ENCODE data around the gene DNALI1. TPM values are rescaled to one million over a fixed set of nuclear protein-coding genes. Genes with fewer than 3 reads are reported as not detected.
"Not testable (repeated sequence)": the region's sequence is repeated elsewhere in the genome, so short reads cannot be mapped to it uniquely, and the experiment has no call there.

Gene DNALI1
- total and polyA plus RNA-seq, 2 experiments from 2014 or later, result 0.32 to 2.1 TPM

DNA sequence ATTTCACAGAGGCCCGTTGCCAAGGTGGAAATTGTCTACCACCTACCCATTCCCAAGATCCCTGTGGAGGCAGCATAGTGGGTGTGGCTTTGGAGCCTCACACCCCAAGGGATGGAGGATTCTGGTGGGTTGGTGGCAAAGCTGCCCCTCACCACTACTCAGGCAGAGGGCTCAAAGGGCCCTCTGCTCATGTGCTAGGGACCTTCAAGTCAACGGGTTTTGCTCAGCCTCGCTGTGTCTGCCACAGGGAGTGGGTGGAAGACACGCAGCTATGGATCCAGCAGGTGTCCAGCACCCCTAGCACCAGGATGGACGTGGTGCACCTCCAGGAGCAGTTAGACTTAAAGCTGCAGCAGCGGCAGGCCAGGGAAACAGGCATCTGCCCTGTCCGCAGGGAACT is 2.3 kb downstream of the DNALI1 start:
- no peaks in the 10 kb centered on the region for H4K20me1 ChIP-seq (ENCODE audit: insufficient read depth)
- H3K9me2 ChIP-seq (ENCODE audit: insufficient read depth), result no peaks in the 10 kb centered on the region
- H3K4me3 ChIP-seq, result no peak overlapping the region
- H3K4me2 ChIP-seq (ENCODE audit: unreplicated experiment), result no peak overlapping the region
- no peak for TF ChIP-seq EZH2phosphoT487 (IDR thresholded peaks at IDR 0.05; ENCODE audit: insufficient read depth, low read depth)
- TF ChIP-seq EZH2 (IDR thresholded peaks at IDR 0.05; ENCODE audit: insufficient read depth, poor library complexity, severe bottlenecking), result no peak
- no peaks in the 10 kb centered on the region for H3K9me3 ChIP-seq (ENCODE audit: low read depth)
- H3K79me2 ChIP-seq (ENCODE audit: insufficient read depth), result peaks cover under 1% of the 10 kb centered on the region
- H3F3A ChIP-seq (ENCODE audit: insufficient read depth), result peaks cover 25% of the 10 kb centered on the region; the same call in 1 of the 2 replicates
- H2AFZ ChIP-seq, result no peak overlapping the region
- WGBS, 2 experiments (ENCODE audit: low coverage in 1 of 2, low lambda C conversion rate in 2 of 2, missing lambda C conversion rate in 2 of 2), result 82 to 88% methylated on average over 7 of the region's 7 CpGs
- in situ Hi-C loops (cut with MboI), result no loop called here
- peaks cover 8% of the 10 kb centered on the region for H3K4me1 ChIP-seq (ENCODE audit: insufficient read depth)
- no peaks in the 10 kb centered on the region for H3K27me3 ChIP-seq (replicated peaks; ENCODE audit: insufficient read depth)
- no peak for DNase-seq
- no peaks in the 10 kb centered on the region for H3K36me3 ChIP-seq (ENCODE audit: low read depth)
- H3K27ac ChIP-seq, result no peak overlapping the region
- H3K9ac ChIP-seq, result no peak overlapping the region

DNA sequence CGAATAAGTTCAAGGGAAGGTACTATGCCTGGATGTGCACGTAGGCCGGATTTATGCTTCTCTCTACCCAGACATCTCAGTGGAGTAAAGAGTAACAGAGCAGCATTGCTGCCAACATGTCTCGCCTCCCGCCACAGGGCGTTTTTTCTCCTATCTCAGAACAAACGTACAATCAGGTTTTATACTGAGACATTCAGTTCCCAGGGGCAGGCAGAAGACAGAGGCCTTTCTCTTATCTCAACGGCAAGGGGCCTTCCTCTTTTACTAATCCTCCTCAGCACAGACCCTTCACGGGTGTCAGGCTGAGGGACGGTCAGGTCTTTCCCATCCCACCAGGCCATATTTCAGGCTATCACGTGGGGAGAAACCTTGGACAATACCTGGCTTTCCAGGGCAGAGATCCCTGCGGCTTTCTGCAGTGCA is 3.2 kb downstream of the DNALI1 start:
- Histone ChIP-seq H3F3A (ENCODE audit: insufficient read depth) (peaks cover 29% of the 10 kb centered on the region), H2AFZ (peak overlapping the region; percentile 45; the same call in 1 of the 2 replicates), H3K4me1 (ENCODE audit: insufficient read depth) (peaks cover 17% of the 10 kb centered on the region)
- H3K27me3 ChIP-seq (replicated peaks; ENCODE audit: insufficient read depth); in situ Hi-C loops (cut with MboI); H3K79me2 ChIP-seq (ENCODE audit: insufficient read depth); H4K20me1 ChIP-seq (ENCODE audit: insufficient read depth); H3K9me3 ChIP-seq (ENCODE audit: low read depth); H3K27ac ChIP-seq; H3K36me3 ChIP-seq (ENCODE audit: low read depth); H3K4me3 ChIP-seq; H3K9me2 ChIP-seq (ENCODE audit: insufficient read depth); DNase-seq; H3K9ac ChIP-seq; H3K4me2 ChIP-seq (ENCODE audit: unreplicated experiment): not testable (repeated sequence)
- 44 to 47% methylated on average over 12 of the region's 12 CpGs for whole genome bisulfite sequencing, 2 experiments (ENCODE audit: low coverage in 1 of 2, low lambda C conversion rate in 2 of 2, missing lambda C conversion rate in 2 of 2)

DNA sequence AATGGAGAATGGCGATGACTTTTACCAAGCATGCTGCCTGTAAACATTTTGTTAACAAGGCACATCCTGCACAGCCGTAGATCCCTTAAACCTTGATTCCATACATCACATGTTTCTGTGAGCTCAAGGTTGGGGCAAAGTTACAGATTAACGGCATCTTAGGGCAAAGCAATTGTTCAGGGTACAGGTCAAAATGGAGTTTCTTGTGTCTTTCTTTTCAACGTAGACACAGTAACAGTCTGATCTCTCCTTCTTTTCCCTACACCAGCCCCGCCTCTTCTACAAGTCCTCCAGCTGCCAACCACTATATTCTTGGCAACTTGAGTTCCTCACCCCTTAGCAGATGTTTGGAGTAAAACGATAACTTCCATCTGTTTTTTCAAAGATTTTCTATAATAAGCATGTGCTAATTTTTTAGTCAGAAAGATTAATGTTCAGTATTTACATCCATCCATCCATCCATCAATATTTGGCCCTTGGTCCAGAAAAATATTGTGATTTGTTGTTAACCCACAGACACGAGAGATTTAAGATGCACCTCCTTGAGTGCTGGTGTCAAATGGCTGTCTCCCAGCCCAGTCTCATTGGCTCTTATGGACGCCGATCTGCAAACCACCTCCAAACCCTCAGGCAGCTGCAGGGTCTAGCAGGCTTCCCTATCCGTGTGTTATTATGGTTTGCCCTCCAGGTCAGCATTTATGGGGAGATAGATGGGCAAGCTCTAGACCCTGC is 3.8 kb downstream of the DNALI1 start:
- no peak overlapping the region for H3K4me3 ChIP-seq
- no peak for DNase-seq
- no peak overlapping the region for H3K27ac ChIP-seq
- in situ Hi-C loops (cut with MboI), result no loop called here
- H3K79me2 ChIP-seq (ENCODE audit: insufficient read depth), result no peaks in the 10 kb centered on the region
- H3K9ac ChIP-seq, result no peak overlapping the region
- peaks cover 35% of the 10 kb centered on the region for H3F3A ChIP-seq (ENCODE audit: insufficient read depth)
- peak overlapping the region; percentile 45; the same call in 1 of the 2 replicates for H2AFZ ChIP-seq
- H4K20me1 ChIP-seq (ENCODE audit: insufficient read depth), result no peaks in the 10 kb centered on the region
- H3K4me2 ChIP-seq (ENCODE audit: unreplicated experiment), result no peak overlapping the region
- WGBS, 2 experiments (ENCODE audit: low coverage in 1 of 2, low lambda C conversion rate in 2 of 2, missing lambda C conversion rate in 2 of 2), result 16 to 17% methylated on average over 10 of the region's 10 CpGs
- no peaks in the 10 kb centered on the region for H3K9me2 ChIP-seq (ENCODE audit: insufficient read depth)
- no peaks in the 10 kb centered on the region for H3K9me3 ChIP-seq (ENCODE audit: low read depth)
- TF ChIP-seq EZH2phosphoT487 (IDR thresholded peaks at IDR 0.05; ENCODE audit: insufficient read depth, low read depth) (no peak), EZH2 (IDR thresholded peaks at IDR 0.05; ENCODE audit: insufficient read depth, poor library complexity, severe bottlenecking) (no peak)
- H3K27me3 ChIP-seq (replicated peaks; ENCODE audit: insufficient read depth), result no peaks in the 10 kb centered on the region
- peaks cover 20% of the 10 kb centered on the region for H3K4me1 ChIP-seq (ENCODE audit: insufficient read depth)
- H3K36me3 ChIP-seq (ENCODE audit: low read depth), result peaks cover 6% of the 10 kb centered on the region; the same call in 1 of the 2 replicates

DNA sequence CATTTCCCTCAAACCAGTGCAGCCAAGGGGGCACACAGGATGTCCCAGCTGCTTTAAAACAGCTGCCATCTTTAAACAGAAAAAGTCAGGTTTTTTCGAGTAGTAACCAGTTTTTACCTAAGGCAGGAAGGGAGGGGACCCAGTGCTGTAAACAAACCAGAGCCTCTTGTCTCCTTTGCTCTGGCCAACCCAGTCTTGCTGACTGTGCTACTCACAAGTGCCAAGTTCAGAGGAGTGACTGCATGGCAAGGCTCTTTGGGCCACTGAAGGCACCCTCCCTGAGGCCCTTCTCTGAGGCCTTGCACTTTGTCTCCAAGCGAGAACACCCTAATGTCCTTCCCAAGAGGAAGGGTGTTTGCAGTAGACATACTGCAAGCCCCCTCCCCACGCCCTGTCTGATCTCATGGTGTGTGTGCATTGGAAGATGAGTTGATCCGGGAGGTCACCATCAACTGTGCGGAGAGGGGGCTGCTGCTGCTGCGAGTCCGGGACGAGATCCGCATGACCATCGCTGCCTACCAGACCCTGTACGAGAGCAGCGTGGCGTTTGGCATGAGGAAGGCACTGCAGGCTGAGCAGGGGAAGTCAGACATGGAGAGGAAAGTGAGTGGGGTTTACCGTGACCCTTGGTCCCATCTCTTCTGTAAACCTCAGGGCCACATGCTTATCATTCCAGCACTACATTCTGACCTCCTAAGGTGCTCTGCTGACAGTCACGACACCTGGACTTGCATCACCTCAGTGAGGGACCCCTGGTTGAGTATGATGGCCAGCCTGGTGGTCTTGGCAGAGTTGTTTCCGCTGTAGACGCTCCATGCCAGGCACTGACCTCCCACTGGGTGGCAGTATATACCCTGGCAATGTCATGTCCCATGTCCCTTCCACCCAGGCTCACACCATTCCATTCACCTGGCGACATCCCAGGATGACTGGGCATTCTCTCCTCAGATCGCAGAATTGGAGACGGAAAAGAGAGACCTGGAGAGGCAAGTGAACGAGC is 4.7 kb downstream of the DNALI1 start:
- H3K79me2 ChIP-seq (ENCODE audit: insufficient read depth), result no peaks in the 10 kb centered on the region
- 80 to 82% methylated on average over 21 of the region's 21 CpGs for WGBS, 2 experiments (ENCODE audit: low coverage in 1 of 2, low lambda C conversion rate in 2 of 2, missing lambda C conversion rate in 2 of 2)
- H3K9ac ChIP-seq, result no peak overlapping the region
- peaks cover 14% of the 10 kb centered on the region for H3K36me3 ChIP-seq (ENCODE audit: low read depth)
- peaks cover 44% of the 10 kb centered on the region for H3F3A ChIP-seq (ENCODE audit: insufficient read depth)
- H3K9me2 ChIP-seq (ENCODE audit: insufficient read depth), result no peaks in the 10 kb centered on the region
- in situ Hi-C loops (cut with MboI), result no loop called here
- peaks cover 20% of the 10 kb centered on the region for H3K4me1 ChIP-seq (ENCODE audit: insufficient read depth)
- H3K27ac ChIP-seq, result no peak overlapping the region
- TF ChIP-seq EZH2phosphoT487 (IDR thresholded peaks at IDR 0.05; ENCODE audit: insufficient read depth, low read depth), result no peak
- TF ChIP-seq EZH2 (IDR thresholded peaks at IDR 0.05; ENCODE audit: insufficient read depth, poor library complexity, severe bottlenecking), result no peak
- H3K9me3 ChIP-seq (ENCODE audit: low read depth), result no peaks in the 10 kb centered on the region
- no peaks in the 10 kb centered on the region for H3K27me3 ChIP-seq (replicated peaks; ENCODE audit: insufficient read depth)
- H3K4me3 ChIP-seq, result no peak overlapping the region
- H2AFZ ChIP-seq, result peak overlapping the region; percentile 45; the same call in 1 of the 2 replicates
- no peaks in the 10 kb centered on the region for H4K20me1 ChIP-seq (ENCODE audit: insufficient read depth)
- no peak overlapping the region for H3K4me2 ChIP-seq (ENCODE audit: unreplicated experiment)
- peak; percentile 53 for DNase-seq

All from GM23248 (cell line).